GM12892 (cell line): ENCODE results near the gene PGLYRP1.

Source experiments
- POLR2A ChIP-seq: IDR thresholded peaks from 2 replicates; pipeline ENCODE4 v1.6.1; 2011; ENCODE audit warnings: low read depth, low read length, control low read depth
- TAF1 ChIP-seq: IDR thresholded peaks from 2 replicates; pipeline ENCODE4 v1.6.1; 2011; ENCODE audit warnings: low read depth, mild to moderate bottlenecking, control low read depth, low read length, borderline replicate concordance

DNA sequence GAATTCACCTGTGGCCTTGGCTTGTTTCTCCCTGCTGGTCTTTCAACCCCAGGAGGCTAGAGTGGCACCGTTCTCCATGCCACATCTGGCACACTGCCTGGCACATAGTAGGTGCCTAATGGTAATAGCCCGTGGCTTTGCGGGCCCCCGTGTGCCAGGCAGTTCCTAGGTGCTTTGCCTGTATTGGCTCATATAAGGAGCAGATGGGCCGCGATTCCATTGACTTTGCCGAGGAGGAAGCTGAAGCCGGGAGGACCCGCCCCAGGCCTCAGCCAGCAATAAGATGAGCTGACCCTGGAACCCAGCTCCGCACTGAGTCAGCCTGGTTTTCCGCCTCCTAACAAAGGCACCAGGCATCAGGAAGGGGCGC lies 807 bp downstream of the PGLYRP1 start:
- TF ChIP-seq POLR2A, result no peak
- TF ChIP-seq TAF1, result no peak
